Measurements from ENCODE around the gene PNPLA7.
"Not testable (repeated sequence)": the region's sequence is repeated elsewhere in the genome, so short reads cannot be mapped to it uniquely, and the experiment has no call there.

The PNPLA7 gene

DNA sequence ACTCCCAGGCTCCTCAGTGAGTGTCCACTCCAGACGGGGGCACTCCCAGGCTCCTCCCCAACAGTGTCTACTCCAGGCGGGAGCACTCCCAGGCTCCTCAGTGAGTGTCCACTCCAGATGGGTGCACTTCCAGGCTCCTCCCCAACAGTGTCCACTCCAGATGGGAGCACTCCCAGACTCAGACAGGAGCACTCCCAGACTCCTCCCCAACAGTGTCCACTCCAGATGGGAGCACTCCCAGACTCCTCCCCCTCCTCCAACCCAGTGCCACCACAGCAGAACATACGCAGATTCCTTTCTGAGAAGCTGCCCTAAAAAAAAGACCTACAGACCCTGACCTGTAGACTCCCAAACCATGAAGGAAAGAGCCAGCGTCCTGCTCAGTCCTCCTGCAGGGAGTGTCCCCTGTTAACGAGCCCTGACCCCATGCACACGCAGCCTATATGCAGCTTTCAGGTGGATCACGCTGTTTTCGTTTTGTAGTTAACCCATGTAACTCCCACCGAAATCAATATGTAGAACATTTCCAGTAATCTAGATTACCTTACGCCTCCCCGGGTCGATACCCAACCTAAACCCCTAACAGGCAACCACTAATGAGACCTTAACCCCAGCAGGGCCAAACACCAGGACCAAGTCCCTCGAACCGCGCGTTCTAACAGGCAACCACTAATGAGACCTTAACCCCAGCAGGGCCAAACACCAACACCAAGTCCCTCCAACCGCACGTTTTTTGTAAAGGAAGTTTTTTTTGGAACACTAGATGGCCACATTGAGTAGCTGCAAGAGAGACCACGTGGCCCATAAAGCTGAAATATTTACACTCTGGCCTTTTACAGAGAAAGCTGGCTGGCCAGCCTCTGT is 15.7 kb downstream of the PNPLA7 start:
- DNase-seq (ENCODE audit: extremely low spot score): peak; percentile 69
- ChIA-PET CTCF (interaction anchor here (0.5 to 1.4 kb wide), 6 partner anchors 9 to 248 kb away, joined by 3 to 5 read pairs (median 3); no protein-coding TSS in a partner anchor), POLR2A (interaction anchor here (1.0 to 1.3 kb wide), 2 partner anchors 16 to 18 kb away, joined by 5 to 6 read pairs; partner anchors contain the start of genes MRPL41 and PNPLA7)
- TF ChIP-seq ZNF384 (IDR thresholded peaks at IDR 0.05) (0 out of 2 replicates have a peak, but pooled peaks have one; percentile 49), CTBP1 (IDR thresholded peaks at IDR 0.05; ENCODE audit: borderline replicate concordance) (no peak), L3MBTL2 (conservative IDR thresholded peaks at IDR 0.05) (peak; percentile 80)
- TF ChIP-seq, protein P1, sequence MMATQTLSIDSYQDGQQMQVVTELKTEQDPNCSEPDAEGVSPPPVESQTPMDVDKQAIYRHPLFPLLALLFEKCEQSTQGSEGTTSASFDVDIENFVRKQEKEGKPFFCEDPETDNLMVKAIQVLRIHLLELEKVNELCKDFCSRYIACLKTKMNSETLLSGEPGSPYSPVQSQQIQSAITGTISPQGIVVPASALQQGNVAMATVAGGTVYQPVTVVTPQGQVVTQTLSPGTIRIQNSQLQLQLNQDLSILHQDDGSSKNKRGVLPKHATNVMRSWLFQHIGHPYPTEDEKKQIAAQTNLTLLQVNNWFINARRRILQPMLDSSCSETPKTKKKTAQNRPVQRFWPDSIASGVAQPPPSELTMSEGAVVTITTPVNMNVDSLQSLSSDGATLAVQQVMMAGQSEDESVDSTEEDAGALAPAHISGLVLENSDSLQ (IDR thresholded peaks at IDR 0.05): peak; percentile 36; the same call in 1 of the 2 replicates

DNA sequence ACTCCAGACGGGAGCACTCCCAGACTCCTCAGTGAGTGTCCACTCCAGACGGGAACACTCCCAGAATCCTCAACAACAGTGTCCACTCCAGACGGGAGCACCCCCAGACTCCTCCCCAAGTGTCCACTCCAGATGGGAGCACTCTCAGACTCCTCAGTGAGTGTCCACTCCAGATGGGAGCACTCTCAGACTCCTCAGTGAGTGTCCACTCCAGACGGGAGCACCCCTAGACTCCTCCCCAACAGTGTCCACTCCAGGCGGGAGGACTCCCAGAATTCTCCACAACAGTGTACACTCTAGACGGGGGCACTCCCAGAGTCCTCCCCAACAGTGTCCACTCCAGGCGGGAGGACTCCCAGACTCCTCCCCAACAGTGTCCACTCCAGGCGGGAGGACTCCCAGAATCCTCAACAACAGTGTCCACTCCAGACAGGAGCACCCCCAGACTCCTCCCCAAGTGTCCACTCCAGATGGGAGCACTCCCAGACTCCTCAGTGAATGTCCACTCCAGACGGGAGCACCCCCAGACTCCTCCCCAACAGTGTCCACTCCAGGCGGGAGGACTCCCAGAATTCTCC is 17.2 kb downstream of the PNPLA7 start:
- POLR2A ChIA-PET; DNase-seq (ENCODE audit: extremely low spot score): not testable (repeated sequence)
- CTCF ChIA-PET: interaction anchor here (1.1 kb wide), 1 partner anchor 9 kb away, joined by 3 read pairs; no protein-coding TSS in a partner anchor

DNA sequence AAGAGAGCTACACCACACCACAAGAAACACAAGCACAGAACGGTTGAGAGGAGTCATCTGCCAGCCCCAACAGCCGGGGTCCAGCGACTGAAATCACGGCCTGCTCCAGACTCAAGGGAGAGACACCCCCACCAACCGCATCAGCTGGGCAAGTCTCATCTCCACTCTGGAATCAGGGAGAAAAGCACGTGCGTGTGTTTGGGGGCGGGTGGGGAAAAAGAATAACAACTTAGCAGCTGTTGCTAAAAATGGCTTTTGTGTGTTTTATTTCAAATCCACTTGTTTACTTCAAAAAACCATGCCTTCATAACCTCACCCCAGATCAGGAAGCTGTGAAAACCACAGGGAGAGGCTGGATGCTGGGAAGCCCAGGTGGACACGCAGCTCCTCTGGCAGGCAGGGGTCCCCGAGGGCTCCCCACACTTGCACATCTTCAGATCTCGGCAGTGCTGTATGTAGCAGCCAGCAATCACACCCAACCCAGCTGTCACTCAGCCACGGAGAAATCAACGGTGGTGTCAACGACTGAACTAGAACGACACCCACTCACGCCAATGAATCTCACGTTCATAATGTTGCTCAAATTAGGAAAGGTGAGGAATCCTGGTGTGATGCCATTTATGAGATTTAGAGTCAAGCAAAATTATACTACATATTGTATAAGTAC is 19.0 kb downstream of the PNPLA7 start:
- no peak for TF ChIP-seq SP1 (IDR thresholded peaks at IDR 0.05)
- TF ChIP-seq BHLHE40 (IDR thresholded peaks at IDR 0.05; ENCODE audit: borderline replicate concordance): no peak
- no peak for TF ChIP-seq ARNT (IDR thresholded peaks at IDR 0.05)
- TF ChIP-seq FOXK2 (IDR thresholded peaks at IDR 0.05): no peak
- TF ChIP-seq ELF4 (IDR thresholded peaks at IDR 0.05): no peak
- no peak for TF ChIP-seq LEF1 (IDR thresholded peaks at IDR 0.05; ENCODE audit: borderline replicate concordance)
- TF ChIP-seq HDGF (IDR thresholded peaks at IDR 0.05; ENCODE audit: borderline replicate concordance): no peak
- no peak for TF ChIP-seq FOXM1 (IDR thresholded peaks at IDR 0.05; ENCODE audit: borderline replicate concordance)
- TF ChIP-seq FOXA1 (IDR thresholded peaks at IDR 0.05): no peak
- TF ChIP-seq L3MBTL2 (conservative IDR thresholded peaks at IDR 0.05): no peak
- no peak for TF ChIP-seq CTBP1 (IDR thresholded peaks at IDR 0.05; ENCODE audit: borderline replicate concordance)
- TF ChIP-seq, protein P1 (IDR thresholded peaks at IDR 0.05): no peak
- DNase-seq (ENCODE audit: extremely low spot score): no peak
- CTCF ChIA-PET: interaction anchor here (1.1 kb wide), 1 partner anchor 244 kb away, joined by 3 read pairs; no protein-coding TSS in a partner anchor
- POLR2A ChIA-PET: no interaction called here

DNA sequence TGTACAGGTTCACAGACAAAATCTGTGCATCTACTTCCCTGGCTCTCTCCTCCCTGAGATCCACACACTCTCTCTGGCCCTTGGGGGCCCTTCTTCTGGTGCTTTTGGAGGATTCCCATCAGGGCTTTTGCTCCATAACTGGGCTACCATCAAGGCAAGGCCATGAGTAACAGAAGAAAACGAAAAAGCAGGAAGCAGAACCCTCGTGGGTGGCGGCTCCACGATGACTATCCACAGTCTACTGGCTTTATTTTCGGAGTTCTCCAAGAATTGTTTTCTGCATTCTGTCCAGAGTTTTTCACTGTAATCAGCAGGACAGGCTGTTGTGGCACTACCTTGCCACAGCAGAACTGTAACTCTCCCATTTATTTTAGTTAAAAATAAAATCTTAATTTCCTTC is 19.9 kb downstream of the PNPLA7 start:
- CTCF ChIA-PET: no interaction called here

DNA sequence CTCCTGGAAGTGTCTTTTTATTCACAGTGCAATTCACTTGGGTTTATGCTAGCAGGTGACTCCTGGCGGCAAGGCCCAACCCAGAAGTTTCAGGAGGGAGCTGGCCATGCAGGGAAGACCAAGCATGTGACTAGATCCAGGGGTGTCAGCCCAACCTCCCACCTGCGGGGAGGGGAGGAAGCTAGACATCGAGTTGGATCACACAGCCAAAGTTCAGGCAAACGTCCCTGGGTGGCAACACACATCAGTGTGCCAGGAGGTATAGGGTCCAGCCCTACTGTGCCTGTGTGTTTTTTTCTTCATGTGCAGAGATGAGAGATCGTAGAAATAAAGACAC is 25.3 kb downstream of the PNPLA7 start:
- no peak for DNase-seq (ENCODE audit: extremely low spot score)
- TF ChIP-seq FOXA1 (IDR thresholded peaks at IDR 0.05) (no peak), NFRKB (IDR thresholded peaks at IDR 0.05) (no peak), BHLHE40 (IDR thresholded peaks at IDR 0.05; ENCODE audit: borderline replicate concordance) (no peak), FOXK2 (IDR thresholded peaks at IDR 0.05) (no peak), HDGF (IDR thresholded peaks at IDR 0.05; ENCODE audit: borderline replicate concordance) (no peak), ZNF384 (IDR thresholded peaks at IDR 0.05) (no peak), LEF1 (IDR thresholded peaks at IDR 0.05; ENCODE audit: borderline replicate concordance) (no peak), SP1 (IDR thresholded peaks at IDR 0.05) (no peak), CTBP1 (IDR thresholded peaks at IDR 0.05; ENCODE audit: borderline replicate concordance) (no peak), ARNT (IDR thresholded peaks at IDR 0.05) (no peak), TARDBP (IDR thresholded peaks at IDR 0.05) (no peak), L3MBTL2 (conservative IDR thresholded peaks at IDR 0.05) (no peak)
- ChIA-PET CTCF (no interaction called here), POLR2A (interaction anchor here (1.6 kb wide), 1 partner anchor 66 kb away, joined by 4 read pairs; the partner anchor contains the start of gene NSMF)

More for the DNA sequence above, 19.9 kb downstream of the PNPLA7 start:
- TF ChIP-seq LEF1 (IDR thresholded peaks at IDR 0.05; ENCODE audit: borderline replicate concordance): no peak
- TF ChIP-seq ELF4 (IDR thresholded peaks at IDR 0.05): no peak
- no peak for TF ChIP-seq NFRKB (IDR thresholded peaks at IDR 0.05)
- no peak for TF ChIP-seq CTBP1 (IDR thresholded peaks at IDR 0.05; ENCODE audit: borderline replicate concordance)
- TF ChIP-seq FOXM1 (IDR thresholded peaks at IDR 0.05; ENCODE audit: borderline replicate concordance): no peak
- TF ChIP-seq TARDBP (IDR thresholded peaks at IDR 0.05): no peak
- no peak for TF ChIP-seq HDGF (IDR thresholded peaks at IDR 0.05; ENCODE audit: borderline replicate concordance)
- no peak for TF ChIP-seq SUZ12 (IDR thresholded peaks at IDR 0.05)
- TF ChIP-seq L3MBTL2 (conservative IDR thresholded peaks at IDR 0.05): no peak
- TF ChIP-seq BHLHE40 (IDR thresholded peaks at IDR 0.05; ENCODE audit: borderline replicate concordance): no peak
- no peak for TF ChIP-seq ZNF384 (IDR thresholded peaks at IDR 0.05)
- no peak for DNase-seq (ENCODE audit: extremely low spot score)
- POLR2A ChIA-PET: no interaction called here

DNA sequence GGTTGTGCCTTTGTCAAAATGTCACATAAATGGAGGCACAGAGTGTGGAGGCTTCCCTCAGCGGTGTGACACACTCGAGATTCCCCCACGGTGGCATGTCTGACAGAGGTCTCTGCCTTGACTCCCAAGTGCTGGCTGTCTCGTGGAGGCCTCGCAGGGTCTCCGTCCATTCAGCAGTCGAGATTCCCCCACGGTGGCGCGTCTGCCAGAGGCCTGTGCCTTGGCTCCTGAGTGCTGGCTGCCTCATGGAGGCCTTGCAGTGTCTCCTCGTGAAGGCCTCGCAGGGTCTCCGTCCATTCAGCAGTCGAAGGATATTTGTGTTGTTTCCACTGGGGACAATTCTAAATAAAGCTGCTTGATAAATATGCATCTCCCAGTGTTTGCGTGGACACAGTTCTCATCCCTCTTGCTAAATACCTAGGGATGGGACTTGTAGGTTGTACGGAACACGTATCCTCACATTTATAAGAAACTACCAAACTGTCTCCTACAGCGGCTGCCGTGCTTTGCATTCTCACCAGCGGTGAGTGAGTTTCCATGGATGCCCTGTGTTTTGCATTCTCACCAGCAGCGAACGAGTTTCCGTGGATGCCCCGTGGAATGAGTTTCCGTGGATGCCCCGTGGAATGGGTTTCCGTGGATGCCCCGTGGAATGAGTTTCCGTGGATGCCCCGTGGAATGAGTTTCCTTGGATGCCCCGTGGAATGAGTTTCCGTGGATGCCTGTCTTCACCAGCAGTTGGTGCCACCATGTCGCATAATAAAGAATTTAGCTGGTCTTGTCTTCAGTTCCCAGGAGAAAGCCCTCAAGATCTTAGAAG is 25.8 kb downstream of the PNPLA7 start:
- TF ChIP-seq TARDBP (IDR thresholded peaks at IDR 0.05) (no peak), FOXM1 (IDR thresholded peaks at IDR 0.05; ENCODE audit: borderline replicate concordance) (no peak), CTBP1 (IDR thresholded peaks at IDR 0.05; ENCODE audit: borderline replicate concordance) (no peak), BHLHE40 (IDR thresholded peaks at IDR 0.05; ENCODE audit: borderline replicate concordance) (no peak), ZNF384 (IDR thresholded peaks at IDR 0.05) (no peak), ARNT (IDR thresholded peaks at IDR 0.05) (no peak), LEF1 (IDR thresholded peaks at IDR 0.05; ENCODE audit: borderline replicate concordance) (no peak), NFRKB (IDR thresholded peaks at IDR 0.05) (no peak), HDGF (IDR thresholded peaks at IDR 0.05; ENCODE audit: borderline replicate concordance) (no peak), SUZ12 (IDR thresholded peaks at IDR 0.05) (no peak), L3MBTL2 (conservative IDR thresholded peaks at IDR 0.05) (no peak), FOXA1 (IDR thresholded peaks at IDR 0.05) (no peak)
- TF ChIP-seq, protein P1 (IDR thresholded peaks at IDR 0.05): no peak
- ChIA-PET POLR2A (interaction anchor here (1.6 kb wide), 1 partner anchor 65 kb away, joined by 4 read pairs; the partner anchor contains the start of gene NSMF), CTCF (no interaction called here)
- DNase-seq (ENCODE audit: extremely low spot score): no peak

Measured in HEK293T (cell line).